HepG2 (cell line): ENCODE results near the gene ZNF540. TPM values are rescaled to one million over a fixed set of nuclear protein-coding genes. Genes with fewer than 3 reads are reported as not detected.
"Not testable (repeated sequence)": the region's sequence is repeated elsewhere in the genome, so short reads cannot be mapped to it uniquely, and the experiment has no call there.

Experiments used
- ATAC-seq: fragments of 200-7000 bp; cut with Tn5 transposase; 3 replicates; pipeline ENCODE4 v1.9.1; 2020; ENCODE audit warnings: mild to moderate bottlenecking, moderate library complexity
- BruUV-seq: library from RNA; stranded (reverse); fragments of 400-500 nt; replicated peaks from 2 replicates; lab custom pipeline; 2021; lab: Mats Ljungman, UMichigan
- CTCF ChIA-PET: fragments of 300-600 bp; formaldehyde crosslinking; extraction: SDS; loops from one replicate; lab custom pipeline; 2021; ENCODE audit warnings: low total read pairs, inconsistent platforms, low intra/inter-chr PET ratio; lab: Yijun Ruan, JAX
- POLR2A ChIA-PET: fragments of 350-600 bp; sonication (Branson Sonifier 250); formaldehyde crosslinking; loops from one replicate; lab custom pipeline; 2020; ENCODE audit warnings: antibody characterized with exemption, inconsistent platforms; lab: Yijun Ruan, JAX
- DNase-seq: peaks from one replicate; pipeline ENCODE4 v3.0.0-alpha.2; 2015; ENCODE audit warnings: low spot score
- FAIRE-seq: peaks from 3 replicates; lab custom pipeline; 2011; peaks lifted over from hg19 to GRCh38; lab: Jason Lieb, UNC
- H2AFZ ChIP-seq: one replicate; pipeline ENCODE4 v1.6.1; 2011; ENCODE audit warnings: low read length, inconsistent platforms
- H3K27ac ChIP-seq: fragments of 300-600 bp; 3 replicates; pipeline ENCODE4 v1.8.0; 2011; ENCODE audit warnings: mixed run types, mild to moderate bottlenecking, mixed read lengths, low read length, inconsistent platforms; ENCODE audit not compliant: insufficient read depth; ENCODE audit errors: extremely low read length
- H3K27me3 ChIP-seq, 2 experiments: fragments of 200-600 bp in 1 of 2; 2 replicates in 1 of 2; 3 replicates in 1 of 2; pipeline versions ENCODE4 v1.6.0 to v1.8.0; 2011; ENCODE audit warnings: low read length in 2 of 2, mild to moderate bottlenecking in 2 of 2, moderate library complexity in 2 of 2, inconsistent platforms in 1 of 2; ENCODE audit not compliant: insufficient read depth in 2 of 2, control insufficient read depth in 1 of 2
- H3K36me3 ChIP-seq, 2 experiments: fragments of 200-600 bp in 1 of 2; replicated peaks in 1 of 2; 2 replicates in 1 of 2; 3 replicates in 1 of 2; pipeline versions ENCODE4 v1.5.1 to v1.8.0; 2011; ENCODE audit warnings: low read length in 2 of 2, inconsistent platforms in 1 of 2; ENCODE audit not compliant: insufficient read depth in 2 of 2, control insufficient read depth in 1 of 2
- H3K4me1 ChIP-seq: 2 replicates; pipeline ENCODE4 v1.5.1; 2012; ENCODE audit warnings: low read length, inconsistent platforms; ENCODE audit not compliant: insufficient read depth
- H3K4me2 ChIP-seq: 2 replicates; pipeline ENCODE4 v1.6.0; 2011; ENCODE audit warnings: low read depth, low read length, inconsistent platforms
- H3K4me3 ChIP-seq, 3 experiments: fragments of 200-600 bp in 1 of 3; sonication (generic), shearing (Covaris generic) in 1 of 3; replicated peaks in 1 of 3; 2 replicates each; pipeline ENCODE4 v1.5.1; 2011 to 2016; ENCODE audit warnings: low read length in 3 of 3, inconsistent platforms in 2 of 3, low read depth in 2 of 3, mild to moderate bottlenecking in 2 of 3, control low read depth in 1 of 3, mixed read lengths in 1 of 3; ENCODE audit not compliant: insufficient read depth in 1 of 3
- H3K79me2 ChIP-seq: one replicate; pipeline ENCODE4 v1.6.1; 2011; ENCODE audit warnings: low read length, inconsistent platforms; ENCODE audit not compliant: insufficient read depth
- H3K9ac ChIP-seq: 2 replicates; pipeline ENCODE4 v1.6.0; 2011; ENCODE audit warnings: mild to moderate bottlenecking, low read depth, low read length, inconsistent platforms; ENCODE audit not compliant: insufficient read depth
- H3K9me3 ChIP-seq: 2 replicates; pipeline ENCODE4 v1.5.1; 2012; ENCODE audit warnings: mild to moderate bottlenecking, low read length
- H4K20me1 ChIP-seq: 2 replicates; pipeline ENCODE4 v1.6.0; 2011; ENCODE audit warnings: inconsistent platforms, mild to moderate bottlenecking, low read length, moderate library complexity; ENCODE audit not compliant: insufficient read depth
- ZGPAT ChIP-seq: IDR thresholded peaks from 2 replicates; pipeline ENCODE4 v1.6.1; 2016; ENCODE audit warnings: mild to moderate bottlenecking
- ZNF121 ChIP-seq: sonication (generic); formaldehyde crosslinking; IDR thresholded peaks from 2 replicates; pipeline ENCODE4 v1.5.0; 2020; ENCODE audit warnings: mild to moderate bottlenecking, missing genetic modification reagents
- ZNF800 ChIP-seq: sonication (generic); formaldehyde crosslinking; IDR thresholded peaks from 2 replicates; pipeline ENCODE4 v1.4.0; 2020; ENCODE audit warnings: missing genetic modification reagents
- WGBS: methylation state at CpG from one replicate; pipeline ENCODE4 v1.1.6; 2017; ENCODE audit warnings: low lambda C conversion rate; 5-methylcytosine and 5-hydroxymethylcytosine counted together
- in situ Hi-C: cut with HindIII; loops from 2 replicates; pipeline ENCODE4 v1.10.0; 2017; ENCODE audit warnings: low pct_unique_long_range_greater_than_20kb; ENCODE audit not compliant: extremely low pct_ligation_motif_present
- intact Hi-C: fragments of 100-400 bp; cut with micrococcal nuclease; formaldehyde crosslinking; loops from one replicate; pipeline ENCODE4 v1.10.0; 2022; ENCODE audit not compliant: unreplicated experiment
- polyA plus RNA-seq, 8 experiments: library from polyadenylated mRNA; depleted of rRNA in 3 of 8; stranded (reverse) in 7 of 8; unstranded in 1 of 8; fragments of >200 nt; fragmentation: Illumina TruSeq in 4 of 8; extraction: Trizol in 4 of 8; gene quantifications; 2 replicates each; pipeline versions ENCODE4 v1.2.1 to v1.2.3, GENCODE V29; 2011 to 2016; ENCODE audit warnings: low read depth in 4 of 8, missing spikeins in 1 of 8, mixed read lengths in 1 of 8; ENCODE audit not compliant: insufficient read depth in 1 of 8
- total RNA-seq, 5 experiments: library from RNA; depleted of rRNA; stranded (reverse); fragments of >200 nt; fragmentation: Illumina TruSeq; extraction: Trizol; gene quantifications; 2 replicates each; pipeline ENCODE4 v1.2.3, GENCODE V29; 2016; ENCODE audit warnings: low read depth in 1 of 5

ZNF540 gene
- total and polyA plus RNA-seq, 2 of the 13 experiments (the other 11 are each of a cell fraction or from before 2014, with no cell fraction given): 0.21 to 0.40 TPM

- TF ChIP-seq ZNF800 (CRISPR knock-in tag): peak; percentile 84; the same call in 1 of the 2 replicates
- TF ChIP-seq ZGPAT (CRISPR knock-in tag): peak; percentile 84
Measured at GRCh38 chr19:37655689-37656371, 61.2 kb downstream of the ZNF540 start (continued).

GRCh38 chr19:37657157-37657556, 62.5 kb downstream of the ZNF540 start:
- Histone ChIP-seq H3K4me1 (peaks cover 15% of the 10 kb centered on the region), H3K79me2 (peaks cover 24% of the 10 kb centered on the region), H3K9me3 (peaks cover 15% of the 10 kb centered on the region), H3K4me2 (peak overlapping the region; percentile 98)
- H2AFZ ChIP-seq, ATAC-seq, BruUV-seq, H3K4me3 ChIP-seq, H3K27ac ChIP-seq, H4K20me1 ChIP-seq, H3K27me3 ChIP-seq, H3K36me3 ChIP-seq, in situ Hi-C loops, H3K9ac ChIP-seq, DNase-seq, CTCF ChIA-PET, FAIRE-seq: not testable (repeated sequence)
- TF ChIP-seq ZNF121 (CRISPR knock-in tag): peak; percentile 60; the same call in 1 of the 2 replicates
- intact Hi-C loops: loop anchor here (5.0 kb wide), 2 partner anchors 65 to 190 kb away; partner anchors contain the start of genes ZNF540, ZNF569, ZNF570 and ZNF571
- WGBS: 98% methylated on average over 8 of the region's 8 CpGs
- POLR2A ChIA-PET: interaction anchor here (1.3 kb wide), 1 partner anchor 63 kb away, joined by 3 read pairs; the partner anchor contains the start of genes ZNF540 and ZNF571

Other genes starting within 250 kb of the ZNF540 start
- gene ZNF527, start 223.8 kb upstream of the ZNF540 start, total RNA-seq (2016; rRNA removed; fragmentation: Illumina TruSeq; extraction: Trizol): 3.5 and 4.2 TPM in 2 replicates
- 1.0 and 1.5 TPM in 2 replicates for gene ZNF527, start 223.8 kb upstream of the ZNF540 start, polyA plus RNA-seq (2011; rRNA removed)
- gene ZNF569, start 127.4 kb upstream of the ZNF540 start, total RNA-seq (2016; rRNA removed; fragmentation: Illumina TruSeq; extraction: Trizol): 5.7 and 7.0 TPM in 2 replicates
- gene ZNF569, start 127.4 kb upstream of the ZNF540 start, polyA plus RNA-seq (2011; rRNA removed): 1.2 and 1.4 TPM in 2 replicates
- 4.4 and 6.0 TPM in 2 replicates for gene ZNF570, start 125.5 kb upstream of the ZNF540 start, total RNA-seq (2016; rRNA removed; fragmentation: Illumina TruSeq; extraction: Trizol)
- gene ZNF570, start 125.5 kb upstream of the ZNF540 start, polyA plus RNA-seq (2011; rRNA removed): 1.0 and 1.4 TPM in 2 replicates
- 0.20 and 0.35 TPM in 2 replicates for gene ZNF793, start 87.9 kb upstream of the ZNF540 start, total RNA-seq (2016; rRNA removed; fragmentation: Illumina TruSeq; extraction: Trizol)
- gene ZNF793, start 87.9 kb upstream of the ZNF540 start, polyA plus RNA-seq (2011; rRNA removed): 0.13 and 0.14 TPM in 2 replicates
- 1.9 and 4.0 TPM in 2 replicates for gene ZNF571, start 84 bp upstream of the ZNF540 start, total RNA-seq (2016; rRNA removed; fragmentation: Illumina TruSeq; extraction: Trizol)
- gene ZNF571, start 84 bp upstream of the ZNF540 start, polyA plus RNA-seq (2011; rRNA removed): 1.3 and 1.6 TPM in 2 replicates
- 19.2 and 25.0 TPM in 2 replicates for gene ZFP30, start 60.6 kb downstream of the ZNF540 start, total RNA-seq (2016; rRNA removed; fragmentation: Illumina TruSeq; extraction: Trizol)
- gene ZFP30, start 60.6 kb downstream of the ZNF540 start, polyA plus RNA-seq (2011; rRNA removed): 3.3 and 3.4 TPM in 2 replicates
- gene ZNF607, start 124.9 kb downstream of the ZNF540 start, total RNA-seq (2016; rRNA removed; fragmentation: Illumina TruSeq; extraction: Trizol): 8.3 and 11.3 TPM in 2 replicates
- 3.8 and 4.2 TPM in 2 replicates for gene ZNF607, start 124.9 kb downstream of the ZNF540 start, polyA plus RNA-seq (2011; rRNA removed)
- gene ZNF573, start 184.7 kb downstream of the ZNF540 start, total RNA-seq (2016; rRNA removed; fragmentation: Illumina TruSeq; extraction: Trizol): 9.3 and 16.0 TPM in 2 replicates
- gene ZNF573, start 184.7 kb downstream of the ZNF540 start, polyA plus RNA-seq (2011; rRNA removed): 2.1 and 3.1 TPM in 2 replicates